ENCODE results near the gene PTPRN2. TPM values are rescaled to one million over a fixed set of nuclear protein-coding genes. Genes with fewer than 3 reads are reported as not detected.

Gene PTPRN2
- polyA plus RNA-seq, 1 donor = 5.7 TPM

GRCh38 chr7:158097453-158098124 is 490.0 kb downstream of the PTPRN2 start:
- no peak for DNase-seq

GRCh38 chr7:158097106-158097452 is 490.5 kb downstream of the PTPRN2 start:
- no peak for DNase-seq

GRCh38 chr7:158096582-158096981 is 491.0 kb downstream of the PTPRN2 start:
- no peak for DNase-seq

- no peak for DNase-seq
Observed at GRCh38 chr7:158094671-158095226, 492.9 kb downstream of the PTPRN2 start.

GRCh38 chr7:158094046-158094445 is 493.6 kb downstream of the PTPRN2 start:
- no peak for DNase-seq

- no peak for DNase-seq
Observed at GRCh38 chr7:158093156-158093796, 494.3 kb downstream of the PTPRN2 start.

- DNase-seq = no peak
Observed at GRCh38 chr7:158087196-158087595, 500.4 kb downstream of the PTPRN2 start.

GRCh38 chr7:158085741-158086695 is 501.6 kb downstream of the PTPRN2 start:
- DNase-seq = no peak

GRCh38 chr7:158084555-158084954 is 503.1 kb downstream of the PTPRN2 start:
- DNase-seq = no peak

GRCh38 chr7:158083526-158084310 is 503.9 kb downstream of the PTPRN2 start:
- DNase-seq = no peak

GRCh38 chr7:158082761-158083160 is 504.9 kb downstream of the PTPRN2 start:
- DNase-seq = no peak

- DNase-seq = no peak
Observed at GRCh38 chr7:158080899-158081445, 506.7 kb downstream of the PTPRN2 start.

- no peak for DNase-seq
Observed at GRCh38 chr7:158077934-158078910, 509.4 kb downstream of the PTPRN2 start.

GRCh38 chr7:158077151-158077840 is 510.3 kb downstream of the PTPRN2 start:
- DNase-seq = no peak

GRCh38 chr7:158076656-158077055 is 511.0 kb downstream of the PTPRN2 start:
- no peak for DNase-seq

- no peak for DNase-seq
Observed at GRCh38 chr7:158076215-158076614, 511.4 kb downstream of the PTPRN2 start.

- no peak for DNase-seq
Observed at GRCh38 chr7:158075633-158076001, 512.0 kb downstream of the PTPRN2 start.

GRCh38 chr7:158074896-158075632 is 512.6 kb downstream of the PTPRN2 start:
- DNase-seq = no peak

Data from left kidney (tissue), 2 donors.